HK-2 (cell line): Measurements from ENCODE around the gene ZDHHC12.

Experiments
- DNase-seq: peaks from one replicate; pipeline ENCODE4 v3.0.0-alpha.2; 2018; ENCODE audit not compliant: unreplicated experiment

ZDHHC12 gene

DNA sequence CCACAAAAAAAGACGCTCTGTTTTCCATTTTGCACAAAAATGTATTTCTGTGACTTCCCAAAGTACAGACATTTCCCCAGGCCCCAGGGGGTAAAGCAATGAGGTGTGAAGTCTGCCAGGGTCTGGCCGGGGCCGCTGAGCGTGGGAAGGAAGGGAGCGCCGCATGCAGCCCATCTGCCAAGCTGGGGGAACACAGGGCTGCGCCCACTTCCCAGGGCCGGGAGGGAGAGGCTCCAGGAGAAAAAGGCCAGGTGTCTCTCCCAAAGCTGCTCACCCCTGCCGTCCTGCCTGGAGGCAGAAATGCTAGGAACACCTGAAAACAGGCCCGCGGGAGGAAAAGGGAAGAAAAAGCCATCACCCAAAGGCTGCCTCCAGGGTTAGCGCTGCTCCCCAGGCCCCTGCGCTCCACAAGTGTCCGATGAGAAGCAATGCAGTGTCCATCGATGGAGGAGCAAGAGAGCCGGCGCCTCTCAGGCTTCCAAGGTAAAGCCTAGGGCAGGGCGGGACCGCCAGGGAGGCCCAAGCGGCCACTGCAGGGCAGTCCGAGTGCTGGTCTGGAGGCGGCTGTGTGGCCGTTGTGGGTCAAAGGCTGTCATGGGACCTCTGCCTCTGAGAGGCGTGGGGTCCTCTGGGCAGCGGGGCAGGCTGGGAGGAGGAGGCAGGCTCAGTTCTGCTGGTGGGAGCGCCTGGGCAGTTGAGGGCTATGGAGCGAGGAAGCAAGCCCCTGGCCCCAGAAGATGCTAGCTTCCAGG lies 6.0 kb upstream of the ZDHHC12 start:
- no peak for DNase-seq

DNA sequence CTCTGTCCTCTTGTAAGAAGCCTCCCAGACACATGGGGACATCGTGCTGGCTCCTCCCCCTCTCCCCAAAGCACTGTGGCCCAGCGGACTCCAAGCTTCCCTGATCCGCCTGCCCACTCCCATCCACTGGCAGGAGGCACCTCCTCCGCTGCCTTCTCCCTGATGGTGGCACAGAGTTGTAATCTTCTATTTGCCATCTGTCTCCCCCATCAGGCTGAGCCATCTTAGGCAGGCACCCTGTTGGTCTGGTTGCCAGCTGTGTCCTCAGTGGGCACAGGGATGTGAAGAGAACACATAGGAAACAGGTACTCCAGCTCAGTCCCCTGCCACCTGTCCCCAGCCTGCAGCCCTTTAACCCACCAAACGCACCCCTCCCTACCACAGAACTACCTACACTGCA lies 5.4 kb upstream of the ZDHHC12 start:
- DNase-seq = no peak

DNA sequence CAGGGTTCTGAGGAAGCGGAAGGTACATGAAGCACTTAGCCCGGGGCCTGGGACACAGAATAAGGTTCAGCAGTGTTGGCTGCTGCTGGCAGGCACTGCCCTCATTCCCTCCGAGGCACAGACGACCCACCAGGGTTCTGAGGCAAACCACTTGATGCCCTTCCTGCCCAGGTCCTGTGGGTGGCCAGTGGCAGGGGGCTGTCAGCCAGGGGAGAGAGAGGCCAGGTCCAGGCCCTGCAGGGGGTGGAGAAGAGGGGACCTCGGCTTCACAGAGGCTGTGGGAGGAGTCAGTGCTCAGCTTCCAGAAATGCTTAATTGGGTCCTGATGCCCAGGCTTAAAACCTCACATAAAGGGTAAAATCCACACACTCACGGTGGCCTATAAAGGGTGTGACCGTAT lies 4.4 kb upstream of the ZDHHC12 start:
- DNase-seq = no peak

DNA sequence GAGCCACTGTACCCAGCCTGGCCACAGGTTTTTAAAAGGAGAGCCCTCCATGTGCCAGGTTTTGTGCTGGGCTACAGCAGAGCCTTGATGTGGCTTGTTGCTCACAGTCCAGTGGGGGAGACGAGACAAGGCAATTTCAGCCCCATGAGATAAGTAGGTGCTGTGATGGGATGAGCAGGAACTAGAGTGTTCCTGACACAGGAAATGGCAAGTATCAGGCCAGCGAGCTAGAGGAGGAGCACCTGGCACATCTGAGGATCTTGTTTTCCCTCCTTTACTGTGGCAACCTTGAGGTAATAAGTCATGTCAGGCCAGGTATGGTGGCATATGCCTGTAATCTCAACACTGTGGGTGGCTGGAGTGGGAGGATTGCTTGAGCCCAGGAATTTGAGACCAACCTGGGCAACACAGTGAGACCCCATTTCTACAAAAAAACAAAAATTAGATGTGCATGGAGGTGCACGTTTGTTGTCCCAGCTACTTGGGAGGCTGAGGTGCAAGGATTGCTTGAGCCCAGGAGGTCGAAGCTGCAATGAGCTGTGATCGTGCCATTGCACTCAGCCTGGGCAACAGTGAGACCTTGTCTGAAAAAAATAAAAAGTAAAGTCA lies 3.8 kb upstream of the ZDHHC12 start:
- no peak for DNase-seq

DNA sequence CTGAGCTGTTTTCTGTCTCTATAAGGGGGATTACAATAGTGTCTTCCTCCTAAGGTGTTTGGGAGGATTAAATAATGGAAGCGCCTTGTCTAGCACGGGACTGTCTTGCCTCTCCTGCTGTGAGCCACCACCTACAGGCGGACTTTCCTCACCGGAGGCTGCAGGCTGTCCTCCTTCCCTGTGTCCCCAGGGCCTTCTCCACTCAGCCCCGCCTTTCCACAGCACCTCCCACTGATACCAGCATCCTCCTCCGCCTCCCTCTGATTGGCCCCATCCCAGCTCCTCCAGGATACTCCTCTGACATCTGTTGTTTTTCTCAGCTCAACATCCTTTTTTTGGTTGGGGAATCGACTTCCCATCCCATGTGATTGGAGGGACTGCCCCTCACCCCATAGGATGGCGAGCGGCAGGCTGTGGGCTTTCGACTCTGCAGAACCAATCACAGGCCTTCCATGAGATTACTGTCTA lies 851 bp upstream of the ZDHHC12 start:
- DNase-seq = peak; percentile 61

DNA sequence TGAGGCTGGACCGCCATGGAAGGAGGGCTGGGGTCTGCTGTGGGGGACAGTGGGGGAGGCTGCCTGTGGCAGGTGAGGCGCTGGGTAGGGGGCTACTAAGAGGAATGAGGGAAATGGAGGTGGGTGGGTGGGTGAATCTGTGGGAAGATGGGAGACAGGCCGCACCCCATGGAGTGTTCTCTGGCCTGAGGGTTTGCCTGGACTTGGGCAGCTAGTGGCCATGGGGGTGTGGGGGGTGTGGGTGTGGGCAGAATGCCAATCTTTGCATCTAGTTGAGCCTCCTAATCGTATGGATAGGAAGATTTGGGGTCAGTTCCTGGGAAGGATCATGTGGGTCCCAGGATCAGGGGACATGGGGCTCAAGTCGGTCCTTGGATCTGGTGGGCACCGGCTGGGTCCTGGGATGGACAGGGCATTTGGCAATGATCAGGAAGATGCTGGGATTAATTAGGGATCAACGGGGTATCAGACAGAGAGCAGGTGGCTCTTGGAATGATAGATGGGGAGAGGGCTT lies 518 bp downstream of the ZDHHC12 start:
- no peak for DNase-seq

DNA sequence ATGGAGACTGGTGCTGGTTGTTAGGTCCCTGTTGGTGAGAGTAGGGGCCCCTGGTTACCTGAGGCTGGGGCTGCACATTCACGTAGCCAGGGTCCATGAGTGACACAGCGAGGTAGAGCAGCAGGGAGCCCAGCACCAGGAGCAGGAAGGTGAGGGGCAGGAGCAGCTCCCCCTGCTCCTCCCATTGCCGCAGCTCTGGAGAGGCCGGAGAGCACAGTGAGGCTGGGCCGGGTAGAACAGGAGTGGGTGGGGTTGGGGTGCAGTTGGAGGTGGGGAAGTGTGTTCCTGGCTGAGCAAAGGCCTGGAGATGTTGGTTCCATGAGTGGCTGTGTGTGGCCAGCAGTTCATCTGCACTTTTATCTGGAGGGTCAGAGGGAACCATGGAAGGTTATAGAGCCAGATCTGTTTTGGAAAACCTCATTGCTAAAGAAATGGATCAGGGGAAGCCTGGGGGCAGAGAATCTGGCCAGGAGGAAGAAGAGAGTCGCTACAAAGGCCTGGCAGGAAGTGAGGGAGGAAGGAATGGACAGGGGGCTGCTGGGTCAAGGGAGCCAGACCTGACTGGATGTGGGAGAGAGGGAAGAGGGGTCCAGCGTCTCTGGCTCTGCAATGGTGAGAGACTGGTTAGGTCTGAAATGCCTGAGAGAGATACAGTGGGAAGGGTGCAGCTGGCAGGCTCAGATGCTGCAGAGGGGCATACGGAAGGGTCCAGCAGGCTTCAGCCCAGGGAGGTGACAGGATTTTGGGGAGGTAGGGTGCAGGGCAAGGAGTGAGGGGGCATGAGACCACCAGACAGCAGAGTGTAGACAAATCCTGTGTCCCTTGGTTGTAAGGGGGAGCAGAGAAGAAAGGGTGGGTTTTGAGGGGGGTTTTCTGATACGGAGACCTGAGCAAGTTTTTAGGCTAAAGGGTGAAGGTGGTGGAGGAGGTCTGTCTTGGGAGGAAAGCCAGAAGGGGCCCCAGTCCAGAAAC lies 1.3 kb downstream of the ZDHHC12 start:
- DNase-seq = no peak

DNA sequence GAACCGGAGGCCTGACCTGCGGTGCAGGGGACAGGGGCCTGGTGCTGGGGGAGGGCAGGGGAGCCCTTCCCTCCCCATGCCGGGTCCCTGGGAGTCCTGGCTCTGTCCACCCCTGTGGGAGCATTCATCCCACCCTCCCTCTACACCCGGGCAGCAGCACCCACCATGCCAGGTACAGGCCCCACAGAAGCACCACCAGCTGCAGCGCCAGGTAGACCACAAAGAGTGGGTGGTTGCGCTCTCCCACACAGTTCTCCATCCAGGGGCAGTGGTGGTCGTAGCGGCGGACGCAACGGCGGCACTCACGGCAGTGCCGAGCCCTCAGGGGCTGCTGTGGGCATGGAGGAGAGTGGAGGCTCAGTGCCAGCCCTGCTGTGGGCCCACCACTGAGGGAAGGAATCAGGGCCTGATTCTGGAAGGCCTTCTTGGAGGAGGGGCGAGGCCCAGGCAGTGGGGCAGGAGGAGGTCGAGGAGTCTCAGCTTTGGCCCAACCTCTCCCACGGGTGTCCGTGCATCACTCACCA lies 2.4 kb downstream of the ZDHHC12 start:
- no peak for DNase-seq

DNA sequence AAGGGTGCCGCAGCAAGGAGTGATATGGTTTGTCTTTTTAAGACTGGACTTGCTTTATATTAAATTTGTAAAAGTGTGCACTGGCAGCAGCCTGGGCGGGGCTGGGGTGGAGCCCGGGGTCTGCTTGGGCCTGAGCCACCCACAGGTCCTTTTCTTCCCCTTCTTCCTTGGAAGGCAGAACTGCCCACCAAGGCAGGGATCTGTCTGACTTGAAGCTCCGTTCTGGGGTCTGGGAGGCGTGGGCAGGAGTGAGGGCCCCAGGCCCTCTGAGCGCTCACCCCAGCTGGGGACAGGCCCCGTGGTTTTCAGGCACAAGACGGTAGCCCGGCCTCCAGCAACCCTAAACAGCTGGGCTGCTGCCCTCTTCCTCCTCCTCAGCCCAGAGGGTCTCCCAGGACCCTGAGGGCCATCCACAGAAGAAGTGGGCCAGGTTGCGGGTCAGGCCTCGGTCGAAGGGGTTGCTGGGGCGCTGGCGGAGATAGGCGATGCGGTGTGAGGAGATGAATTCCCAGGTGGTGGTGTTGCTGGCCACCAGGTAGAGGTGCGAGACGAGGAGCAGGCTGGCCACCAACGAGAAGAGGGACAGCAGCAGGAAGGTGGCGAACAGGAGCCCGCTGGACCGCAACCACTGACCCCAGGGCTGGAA lies 3.0 kb downstream of the ZDHHC12 start:
- no peak for DNase-seq

DNA sequence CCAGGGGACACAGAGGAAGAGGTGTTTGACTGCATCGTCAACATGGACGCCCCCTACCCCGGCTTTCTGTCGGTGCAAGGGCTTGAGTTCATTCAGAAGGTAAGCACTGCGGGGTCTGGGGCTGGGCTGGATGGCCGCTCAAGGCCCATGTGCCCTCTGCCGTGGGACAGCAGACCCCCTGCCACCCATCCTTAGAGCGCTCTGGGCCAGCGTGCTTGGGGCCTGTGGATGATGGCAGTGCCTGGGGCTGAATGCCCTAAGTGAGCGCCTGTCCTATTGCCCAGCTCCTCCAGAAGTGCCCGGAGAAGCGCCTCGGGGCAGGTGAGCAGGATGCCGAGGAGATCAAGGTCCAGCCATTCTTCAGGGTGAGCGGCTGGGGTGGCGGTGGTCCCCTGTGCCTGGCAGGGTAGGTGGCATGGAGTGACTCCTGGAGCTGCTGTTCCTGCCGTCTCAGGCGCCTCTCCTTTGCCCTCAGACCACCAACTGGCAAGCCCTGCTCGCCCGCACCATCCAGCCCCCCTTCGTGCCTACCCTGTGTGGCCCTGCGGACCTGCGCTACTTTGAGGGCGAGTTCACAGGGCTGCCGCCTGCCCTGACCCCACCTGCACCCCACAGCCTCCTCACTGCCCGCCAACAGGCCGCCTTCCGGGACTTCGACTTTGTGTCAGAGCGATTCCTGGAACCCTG lies 3.9 kb downstream of the ZDHHC12 start:
- no peak for DNase-seq

DNA sequence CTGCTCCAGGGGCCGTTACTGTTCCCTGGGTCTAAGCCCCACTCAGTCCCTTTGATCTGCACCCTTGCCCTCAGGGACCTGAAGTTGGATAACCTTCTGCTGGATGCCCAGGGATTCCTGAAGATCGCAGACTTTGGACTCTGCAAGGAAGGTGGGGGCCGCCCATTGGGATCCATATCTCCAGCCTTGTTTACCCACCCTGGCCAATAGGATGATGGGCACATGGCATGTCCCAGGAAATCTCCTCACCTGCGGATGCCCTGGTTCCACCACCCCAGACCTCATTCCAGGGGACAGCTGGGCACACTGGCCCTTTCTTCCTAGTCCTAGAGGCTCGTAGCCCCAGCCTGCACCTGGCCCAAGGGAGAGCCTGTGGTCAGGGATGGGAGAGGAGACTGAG lies 5.5 kb downstream of the ZDHHC12 start:
- DNase-seq = no peak

DNA sequence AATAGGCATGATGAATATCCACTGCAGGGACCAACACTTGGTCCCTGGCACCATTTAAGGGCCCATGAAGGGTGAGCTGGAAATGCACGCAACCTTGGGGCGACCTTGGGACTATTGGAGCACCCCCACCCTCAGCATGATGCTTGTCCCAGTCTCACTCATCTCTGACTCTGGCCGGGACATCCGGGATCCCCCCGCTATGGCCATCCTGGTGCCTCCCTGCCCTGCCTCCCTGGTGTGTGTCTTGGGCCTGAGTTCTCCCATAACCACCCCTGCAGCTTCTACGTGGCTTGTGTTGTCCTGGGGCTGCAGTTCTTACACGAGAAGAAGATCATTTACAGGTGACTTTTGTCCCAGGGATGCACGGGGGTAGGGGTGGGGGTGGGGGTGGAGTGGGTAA lies 5.9 kb downstream of the ZDHHC12 start:
- no peak for DNase-seq

DNA sequence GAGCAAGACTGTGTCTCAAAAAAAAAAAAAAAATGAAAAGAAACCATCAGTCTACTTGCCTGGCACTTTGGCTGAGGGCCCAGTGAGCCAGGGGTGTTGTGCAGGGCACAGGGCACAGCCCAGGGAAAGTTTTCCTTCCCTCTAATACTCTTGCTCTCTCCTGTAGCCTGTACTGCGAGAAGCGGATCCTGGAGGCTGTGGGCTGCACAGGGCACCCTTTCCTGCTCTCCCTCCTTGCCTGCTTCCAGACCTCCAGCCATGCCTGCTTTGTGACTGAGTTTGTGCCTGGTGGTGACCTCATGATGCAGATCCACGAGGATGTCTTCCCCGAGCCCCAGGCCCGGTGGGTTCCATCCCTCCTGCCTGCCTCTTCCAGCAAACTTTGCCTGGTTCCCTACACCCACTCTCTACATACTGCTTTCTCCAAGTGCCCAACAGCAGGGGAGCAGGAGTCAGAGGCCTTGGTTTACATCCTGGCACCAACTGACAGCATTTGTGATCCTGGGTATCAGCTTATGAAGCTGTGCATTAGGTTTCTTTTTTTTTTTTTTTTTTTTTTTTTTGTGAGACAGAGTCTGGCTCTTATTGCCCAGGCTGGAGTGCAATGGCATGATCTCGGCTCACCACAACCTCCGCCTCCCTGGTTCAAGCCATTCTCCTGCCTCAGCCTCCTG lies 7.2 kb downstream of the ZDHHC12 start:
- DNase-seq = no peak

DNA sequence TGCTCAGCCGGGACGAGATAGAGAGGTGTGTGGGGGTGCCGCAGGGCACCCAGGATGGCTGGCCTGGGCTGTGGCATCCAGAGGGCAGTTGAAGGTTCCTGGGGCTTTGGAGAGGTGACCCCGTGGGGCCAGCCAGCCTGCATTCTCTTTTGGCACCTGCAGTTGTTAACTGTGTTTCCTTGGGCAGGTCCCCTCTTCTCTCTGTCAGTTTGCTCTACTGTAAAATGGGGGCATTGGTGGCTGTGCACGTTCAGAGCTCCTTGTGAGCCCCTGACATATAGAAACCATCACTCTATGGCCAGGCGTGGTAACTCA lies 8.5 kb downstream of the ZDHHC12 start:
- no peak for DNase-seq

DNA sequence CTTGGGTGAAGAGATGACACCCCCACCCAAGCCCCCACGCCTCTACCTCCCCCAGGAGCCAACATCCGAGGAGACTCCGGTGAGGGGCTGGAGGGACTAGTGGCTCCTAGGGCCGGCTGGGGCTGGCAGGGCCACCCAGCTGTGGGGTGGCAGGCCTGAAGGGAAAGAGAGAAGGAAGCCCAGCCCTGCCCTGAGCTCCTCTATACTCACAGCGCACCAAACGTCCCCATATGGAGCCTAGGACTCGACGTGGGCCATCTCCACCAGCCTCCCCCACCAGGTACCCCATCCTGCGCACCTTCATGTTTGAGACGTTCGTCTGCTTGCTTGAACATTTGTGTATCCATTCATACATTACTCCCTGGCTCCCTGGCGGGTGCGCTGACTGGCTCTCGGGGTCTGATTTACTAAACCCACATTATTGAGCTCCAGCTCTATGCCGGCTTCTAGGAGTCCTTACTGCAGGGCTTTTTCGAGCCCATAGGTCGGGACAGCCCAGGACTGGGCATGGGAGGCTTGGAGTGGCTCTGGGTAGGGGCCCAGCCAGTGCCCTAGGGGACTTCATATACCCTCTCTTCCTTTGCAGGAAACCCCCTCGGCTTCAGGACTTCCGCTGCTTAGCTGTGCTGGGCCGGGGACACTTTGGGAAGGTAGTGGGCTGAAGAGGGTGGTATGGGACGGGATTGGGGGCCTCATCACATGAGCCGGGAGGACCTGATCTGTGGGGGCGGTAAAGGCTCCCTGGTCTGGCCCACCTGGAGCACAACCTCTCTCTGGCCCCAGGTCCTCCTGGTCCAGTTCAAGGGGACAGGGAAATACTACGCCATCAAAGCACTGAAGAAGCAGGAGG lies 9.1 kb downstream of the ZDHHC12 start:
- no peak for DNase-seq

DNA sequence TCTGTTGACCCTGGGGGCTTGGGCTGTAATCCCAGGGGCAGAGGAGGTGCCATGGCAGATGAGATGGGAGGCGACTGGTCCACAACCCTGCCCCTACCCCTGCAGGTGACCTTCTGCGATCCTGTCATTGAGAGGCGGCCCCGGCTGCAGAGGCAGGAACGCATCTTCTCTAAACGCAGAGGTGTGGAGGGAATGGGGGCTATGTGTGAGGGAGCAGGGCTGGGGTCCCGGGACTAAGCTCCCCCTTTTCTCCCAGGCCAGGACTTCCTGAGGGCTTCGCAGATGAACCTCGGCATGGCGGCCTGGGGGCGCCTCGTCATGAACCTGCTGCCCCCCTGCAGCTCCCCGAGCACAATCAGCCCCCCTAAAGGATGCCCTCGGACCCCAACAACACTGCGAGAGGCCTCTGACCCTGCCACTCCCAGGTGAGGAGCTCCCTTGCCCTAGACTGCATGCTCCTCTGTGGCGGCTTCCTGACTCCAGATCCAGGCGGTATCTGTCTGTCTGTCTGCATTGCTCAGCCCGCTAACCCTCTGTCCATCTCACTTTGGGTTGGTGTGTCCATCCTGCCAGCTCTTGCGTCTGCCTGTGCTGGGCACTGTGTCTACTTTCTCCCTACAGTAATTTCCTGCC lies 9.9 kb downstream of the ZDHHC12 start:
- DNase-seq = no peak

DNA sequence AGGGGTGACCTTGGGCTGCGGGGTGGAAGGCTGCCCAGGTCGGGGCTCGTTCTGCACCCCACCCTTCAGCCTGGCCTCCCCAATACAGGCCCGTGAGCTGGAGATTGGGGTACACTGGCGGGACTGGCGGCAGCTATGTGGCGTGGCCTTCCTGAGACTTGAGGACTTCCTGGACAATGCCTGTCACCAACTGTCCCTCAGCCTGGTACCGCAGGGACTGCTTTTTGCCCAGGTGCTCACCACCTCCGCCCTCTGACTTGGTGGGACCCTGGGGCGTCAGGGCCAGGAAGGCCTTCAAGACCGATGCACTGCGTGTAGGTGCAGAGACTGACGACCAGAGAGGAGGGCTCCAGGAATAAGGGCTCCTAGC lies 10.5 kb downstream of the ZDHHC12 start:
- no peak for DNase-seq

DNA sequence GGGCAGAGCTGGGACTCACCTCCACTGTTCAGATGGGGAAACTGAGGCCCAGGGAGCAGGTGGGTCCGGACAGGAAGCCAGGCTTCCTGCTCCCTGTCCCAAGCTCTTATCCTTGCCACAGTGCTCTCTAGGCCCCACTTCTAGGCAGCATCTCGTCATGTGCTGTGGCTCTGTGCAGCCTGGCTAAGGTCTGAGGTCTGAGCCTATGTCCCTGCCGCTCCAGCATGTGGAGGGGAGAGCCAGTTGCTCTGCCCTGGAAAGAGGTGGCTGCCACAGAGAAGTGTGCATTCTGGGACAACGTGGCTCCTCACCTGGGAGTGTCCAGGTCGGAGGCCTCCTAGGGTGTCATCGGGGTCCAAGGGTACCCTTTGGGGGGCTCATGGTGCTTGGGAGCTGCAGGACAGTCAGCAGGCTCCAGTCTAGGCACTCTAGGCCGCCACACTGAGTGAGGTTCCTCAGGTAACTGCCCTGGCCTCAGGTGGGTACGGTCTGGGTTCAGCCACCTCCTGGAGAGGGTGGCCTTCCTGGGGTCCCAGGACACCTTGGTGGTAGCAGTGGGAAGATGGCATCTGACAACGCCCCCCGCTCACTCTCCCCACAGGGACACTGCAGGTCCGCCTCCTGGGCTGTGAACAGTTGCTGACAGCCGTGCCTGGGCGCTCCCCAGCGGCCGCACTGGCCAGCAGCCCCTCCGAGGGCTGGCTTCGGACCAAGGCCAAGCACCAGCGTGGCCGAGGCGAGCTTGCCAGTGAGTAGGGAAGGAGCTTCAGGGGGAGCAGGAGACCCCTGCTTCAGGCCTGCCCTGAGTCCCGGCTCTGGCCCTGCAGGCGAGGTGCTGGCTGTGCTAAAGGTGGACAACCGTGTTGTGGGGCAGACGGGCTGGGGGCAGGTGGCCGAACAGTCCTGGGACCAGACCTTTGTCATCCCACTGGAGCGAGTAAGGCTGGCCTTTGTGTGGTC lies 11.2 kb downstream of the ZDHHC12 start:
- DNase-seq = no peak
